Measurements from ENCODE around the gene ANO8. TPM values are rescaled to one million over a fixed set of nuclear protein-coding genes. Genes with fewer than 3 reads are reported as not detected.
"Not testable (repeated sequence)": the region's sequence is repeated elsewhere in the genome, so short reads cannot be mapped to it uniquely, and the experiment has no call there.

The ANO8 gene
- total RNA-seq, 1 experiment from 2014 or later = 3.0 TPM

DNA sequence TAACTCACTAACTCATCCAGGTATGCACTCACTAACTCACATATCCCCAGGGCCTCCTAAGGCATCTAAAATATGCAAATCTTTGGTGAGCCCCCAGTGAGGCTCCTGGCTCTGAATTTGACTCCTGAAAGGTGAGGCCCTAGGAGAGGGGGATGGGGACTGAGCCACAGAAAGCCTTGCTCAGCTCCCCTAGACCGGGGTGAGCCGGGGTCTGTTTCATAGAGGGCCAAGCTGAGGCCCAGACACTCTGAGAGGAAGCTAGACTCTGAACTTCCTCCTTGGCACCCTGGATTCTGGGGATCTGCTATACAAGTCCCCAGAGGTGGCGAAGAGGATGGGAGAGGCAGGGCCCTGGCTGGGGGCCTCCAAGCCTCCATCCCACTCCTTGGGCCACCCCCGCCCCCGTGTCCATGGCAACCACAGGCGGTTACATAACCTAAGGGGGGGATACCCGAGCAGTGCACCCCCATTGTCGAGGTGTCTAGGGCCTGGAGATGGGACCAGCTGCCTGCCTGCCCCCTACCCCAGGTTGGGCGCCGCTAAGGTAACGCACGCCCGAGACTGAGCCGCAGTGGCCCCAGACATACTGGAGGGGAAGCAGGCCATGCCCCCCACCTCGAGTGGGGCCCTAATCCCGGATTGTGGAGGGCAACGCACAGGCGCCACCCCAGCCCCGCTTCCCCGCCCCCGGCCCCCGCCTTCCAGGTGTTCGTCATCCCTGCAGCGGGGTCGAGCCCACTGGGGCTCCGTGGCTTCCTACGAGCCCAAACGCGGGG, 32.1 kb downstream of the ANO8 start:
- peak; percentile 41 for DNase-seq
- Histone ChIP-seq H3K9me3 (replicated peaks) (peaks cover 4% of the 10 kb centered on the region; the same call in 1 of the 2 replicates), H3K4me3 (peak overlapping the region; percentile 83), H3K27me3 (no peaks in the 10 kb centered on the region), H3K27ac (peak overlapping the region; percentile 83), H3K36me3 (peaks cover 8% of the 10 kb centered on the region), H3K4me1 (peaks cover 13% of the 10 kb centered on the region; the same call in 1 of the 2 replicates)

DNA sequence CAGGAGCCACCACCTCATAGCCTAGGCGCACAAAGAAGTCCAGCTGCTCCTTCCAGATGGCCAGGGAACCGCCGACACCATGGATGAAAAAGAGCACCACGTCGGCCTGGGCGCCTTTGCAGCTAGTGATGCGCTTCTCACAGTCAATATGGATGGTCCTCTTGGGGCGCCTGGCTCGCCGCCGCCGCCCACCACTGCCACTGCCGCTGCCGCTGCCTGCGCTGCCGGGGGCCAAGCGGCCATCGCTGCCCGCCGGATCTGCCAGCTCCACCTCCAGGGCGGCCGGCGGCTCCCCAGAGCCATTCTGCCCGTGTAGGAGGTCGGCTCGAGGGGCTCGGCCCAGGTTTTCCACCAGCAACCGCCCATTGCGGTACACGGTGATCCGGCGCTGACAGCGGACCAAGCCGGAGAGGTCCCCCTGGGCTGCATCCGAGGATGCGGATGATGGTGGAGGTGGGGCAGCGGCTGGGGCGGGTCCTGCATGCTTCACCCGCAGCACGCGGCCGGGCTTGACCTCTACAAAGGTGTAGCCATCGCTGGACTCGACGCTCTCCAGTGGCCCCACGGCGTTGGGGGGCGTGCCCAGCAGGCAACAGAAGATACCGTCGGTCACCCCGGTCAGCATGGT, 33.5 kb downstream of the ANO8 start:
- DNase-seq = no peak
- no peak overlapping the region for H3K4me3 ChIP-seq
- H3K27me3 ChIP-seq = no peaks in the 10 kb centered on the region
- H3K27ac ChIP-seq = no peak overlapping the region
- peaks cover 13% of the 10 kb centered on the region; the same call in 1 of the 2 replicates for H3K4me1 ChIP-seq
- H3K9me3 ChIP-seq (replicated peaks) = peaks cover 4% of the 10 kb centered on the region; the same call in 1 of the 2 replicates
- peaks cover 18% of the 10 kb centered on the region for H3K36me3 ChIP-seq

DNA sequence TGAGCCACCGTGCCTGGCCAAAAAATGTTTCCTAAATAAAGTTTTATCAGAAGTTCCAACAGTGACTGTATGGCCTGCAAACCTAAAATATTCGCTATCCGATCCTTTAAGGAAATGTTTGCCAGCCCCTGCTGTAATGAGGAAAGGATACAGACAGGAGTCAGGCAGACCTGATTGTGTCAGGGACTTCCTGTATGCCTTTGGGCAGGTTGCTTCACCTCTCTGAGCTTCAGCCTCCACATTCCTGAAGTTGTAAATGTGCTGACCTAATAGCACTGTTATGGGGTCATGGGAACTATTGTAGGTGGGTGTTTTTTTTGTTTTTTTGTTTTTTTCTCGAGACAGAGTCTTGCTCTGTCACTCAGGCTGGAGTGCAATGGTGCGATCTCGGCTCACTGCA, 37.7 kb downstream of the ANO8 start:
- peaks cover 4% of the 10 kb centered on the region; the same call in 1 of the 2 replicates for H3K9me3 ChIP-seq (replicated peaks)
- no peak for DNase-seq
- H3K27me3 ChIP-seq = no peaks in the 10 kb centered on the region
- no peak overlapping the region for H3K27ac ChIP-seq
- no peaks in the 10 kb centered on the region for H3K4me1 ChIP-seq
- H3K36me3 ChIP-seq = peaks cover 32% of the 10 kb centered on the region
- no peak overlapping the region for H3K4me3 ChIP-seq

DNA sequence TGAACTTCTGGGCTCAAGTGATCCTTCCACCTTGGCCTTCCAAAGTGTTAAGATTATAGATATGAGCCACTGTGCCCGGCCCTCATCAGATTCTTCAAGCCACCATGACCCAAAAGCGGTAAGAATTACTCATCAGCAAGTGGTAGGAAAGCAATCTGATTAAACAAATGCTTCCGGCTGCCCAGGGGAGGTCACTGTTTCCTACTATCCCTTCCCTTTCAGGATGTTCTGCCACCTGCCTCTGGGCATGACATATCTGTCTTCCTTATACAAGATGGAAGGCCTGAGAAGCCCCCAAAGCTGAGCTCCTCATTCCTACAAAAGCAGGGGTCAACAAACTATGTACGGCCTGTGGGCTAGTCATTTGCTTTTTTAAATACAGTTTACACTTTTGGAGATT, 38.4 kb downstream of the ANO8 start:
- Histone ChIP-seq H3K4me1 (no peaks in the 10 kb centered on the region), H3K27me3 (no peaks in the 10 kb centered on the region), H3K36me3 (peaks cover 33% of the 10 kb centered on the region), H3K27ac (no peak overlapping the region), H3K4me3 (no peak overlapping the region), H3K9me3 (replicated peaks) (peaks cover 4% of the 10 kb centered on the region; the same call in 1 of the 2 replicates)
- DNase-seq = no peak

DNA sequence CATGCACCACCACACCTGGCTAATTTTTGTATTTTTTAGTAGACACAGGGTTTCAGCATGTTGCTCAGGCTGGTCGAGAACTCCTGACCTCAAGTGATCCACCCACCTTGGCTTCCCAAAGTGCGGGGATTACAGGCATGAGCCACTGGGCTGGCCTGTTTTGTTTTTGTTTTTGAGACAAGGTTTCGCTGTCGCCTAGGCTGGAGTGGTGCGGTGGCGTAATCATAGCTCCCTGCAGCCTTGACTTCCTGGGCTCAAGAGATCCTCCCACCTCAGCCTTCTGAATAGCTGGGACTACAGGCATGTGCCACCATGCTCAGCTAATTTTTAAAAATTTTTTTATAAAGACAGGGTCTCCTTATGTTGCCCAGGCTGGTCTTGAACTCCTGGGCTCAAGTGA, 39.1 kb downstream of the ANO8 start:
- not testable (repeated sequence) for H3K4me3 ChIP-seq; H3K27me3 ChIP-seq; H3K4me1 ChIP-seq; H3K9me3 ChIP-seq (replicated peaks); H3K27ac ChIP-seq; DNase-seq
- H3K36me3 ChIP-seq = peaks cover 33% of the 10 kb centered on the region

DNA sequence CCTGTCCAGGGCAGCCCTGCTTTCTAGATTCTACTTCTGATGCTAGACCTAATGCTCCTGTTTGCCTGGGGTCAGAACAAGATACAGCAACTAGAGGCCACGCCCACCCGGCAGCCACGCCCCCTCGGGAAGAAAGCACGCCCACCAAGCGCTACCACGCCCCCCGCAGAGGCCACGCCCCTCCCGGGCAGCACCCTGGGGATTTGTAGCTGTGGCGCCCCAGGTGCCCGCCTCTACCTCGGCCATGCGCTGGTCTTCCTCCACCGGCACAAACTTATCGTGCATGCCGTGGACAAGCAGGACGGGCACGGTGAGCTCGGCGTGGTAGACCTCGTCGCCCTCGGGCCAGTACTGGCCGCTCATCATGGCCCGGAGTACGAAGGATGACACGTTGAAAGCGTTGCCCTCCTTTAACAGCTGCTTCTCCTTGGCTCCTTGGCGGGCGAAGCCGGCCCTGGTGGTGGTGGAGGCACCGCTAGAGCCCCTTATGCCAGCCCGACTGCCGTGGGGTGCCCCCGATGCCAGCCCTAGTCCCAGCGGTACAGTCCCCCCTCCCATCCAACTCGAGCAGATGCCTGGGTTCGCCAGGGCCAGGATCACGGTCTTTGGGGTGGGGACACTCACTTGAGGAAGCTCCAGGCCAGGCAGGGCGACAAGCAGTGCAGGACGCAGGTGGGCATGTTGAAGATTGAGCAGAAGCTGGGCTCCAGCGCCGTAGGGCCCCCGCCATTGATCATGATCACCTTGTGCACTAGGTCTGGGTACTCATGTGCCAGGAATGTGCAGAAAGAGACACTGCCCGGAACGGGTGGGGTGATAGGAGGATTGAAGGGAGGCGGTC, 40.4 kb downstream of the ANO8 start:
- peaks cover 33% of the 10 kb centered on the region for H3K36me3 ChIP-seq
- H3K27me3 ChIP-seq = no peaks in the 10 kb centered on the region
- peaks cover 4% of the 10 kb centered on the region; the same call in 1 of the 2 replicates for H3K9me3 ChIP-seq (replicated peaks)
- no peak overlapping the region for H3K4me3 ChIP-seq
- no peak overlapping the region for H3K27ac ChIP-seq
- DNase-seq = peak; percentile 48 to 60
- no peaks in the 10 kb centered on the region for H3K4me1 ChIP-seq

DNA sequence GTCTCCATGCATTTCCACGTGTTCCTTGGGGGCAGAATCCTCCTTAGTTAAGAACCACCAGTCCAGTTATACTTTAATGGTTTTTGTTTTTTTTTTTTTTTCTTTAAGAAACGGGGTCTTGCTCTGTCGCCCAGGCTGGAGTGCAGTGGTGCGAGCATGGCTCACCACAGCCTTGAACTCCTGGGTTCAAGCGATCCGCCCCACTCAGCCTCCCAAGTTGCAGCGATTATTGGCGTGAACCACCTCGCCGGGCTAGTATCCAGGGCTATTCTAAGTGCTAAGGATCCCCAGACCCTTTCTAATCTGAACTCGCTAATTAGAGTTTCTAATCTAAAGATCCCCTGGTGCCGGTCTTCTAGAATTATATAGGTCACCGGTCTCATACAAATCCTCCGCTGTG, 41.0 kb downstream of the ANO8 start:
- Histone ChIP-seq H3K9me3 (replicated peaks) (peaks cover 4% of the 10 kb centered on the region; the same call in 1 of the 2 replicates), H3K36me3 (peaks cover 33% of the 10 kb centered on the region), H3K4me1 (no peaks in the 10 kb centered on the region), H3K4me3 (no peak overlapping the region), H3K27ac (no peak overlapping the region), H3K27me3 (no peaks in the 10 kb centered on the region)
- no peak for DNase-seq

DNA sequence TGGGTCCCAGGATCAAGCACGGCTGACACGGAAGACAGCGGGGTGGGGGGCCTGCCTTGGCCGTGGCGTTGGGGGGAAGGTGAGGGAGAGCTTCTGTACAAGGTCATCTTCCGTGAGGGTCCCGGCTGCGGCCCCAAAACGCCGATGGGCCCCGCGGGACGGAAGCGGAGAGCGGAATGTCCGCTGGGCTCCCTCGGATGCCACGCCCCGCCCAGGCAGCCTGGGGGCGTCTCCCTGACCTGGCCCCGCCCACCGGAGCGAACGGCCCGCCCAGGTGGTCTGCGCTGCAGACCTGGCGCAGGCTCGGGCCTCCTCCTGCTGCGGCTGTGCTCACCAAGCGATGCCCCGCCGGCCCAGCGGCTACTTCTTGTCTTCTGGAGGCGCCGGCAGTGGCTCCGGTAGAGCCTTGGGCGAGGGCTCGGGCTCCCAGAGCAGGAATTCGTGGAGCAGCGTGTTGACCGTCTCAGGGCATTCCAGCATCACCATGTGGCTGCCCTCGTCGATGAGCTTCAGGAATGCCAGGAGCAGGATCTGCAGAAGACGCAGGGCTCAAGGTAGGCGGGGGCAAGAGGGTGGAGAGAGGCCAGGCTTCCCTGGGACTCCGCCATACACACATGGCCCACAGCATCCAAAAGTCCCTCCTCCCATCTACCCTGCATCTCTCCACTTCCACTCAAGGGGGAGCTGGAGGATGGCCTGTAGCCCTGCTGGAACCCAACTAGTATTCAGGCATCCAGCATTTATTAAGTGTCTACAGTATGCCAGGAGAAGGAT, 42.2 kb downstream of the ANO8 start:
- no peak overlapping the region for H3K27ac ChIP-seq
- peak; percentile 31 to 55 for DNase-seq
- H3K36me3 ChIP-seq = peaks cover 25% of the 10 kb centered on the region
- no peaks in the 10 kb centered on the region for H3K4me1 ChIP-seq
- no peaks in the 10 kb centered on the region for H3K27me3 ChIP-seq
- no peak overlapping the region for H3K4me3 ChIP-seq
- no peaks in the 10 kb centered on the region for H3K9me3 ChIP-seq (replicated peaks)

DNA sequence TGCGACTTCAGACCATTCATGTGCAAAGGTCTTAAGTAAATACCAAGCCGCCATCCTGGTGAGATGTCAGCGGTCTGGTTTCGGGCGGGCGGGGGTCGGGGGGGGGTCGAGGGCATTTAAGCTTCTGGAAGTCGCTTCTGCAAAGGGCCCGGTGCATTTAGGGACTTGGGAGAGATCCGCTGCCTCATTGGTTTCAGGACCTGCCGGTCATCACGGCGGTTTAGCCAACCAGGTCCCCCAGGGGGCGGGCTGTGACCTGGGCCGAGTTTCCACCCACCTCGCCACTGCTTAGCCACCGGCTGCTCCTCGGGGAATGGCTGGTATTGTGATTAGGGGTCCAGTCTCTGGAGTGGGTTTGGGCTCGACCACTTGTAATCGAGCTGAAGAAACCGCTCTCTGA, 45.2 kb downstream of the ANO8 start:
- DNase-seq = peak; percentile 33 to 39

DNA sequence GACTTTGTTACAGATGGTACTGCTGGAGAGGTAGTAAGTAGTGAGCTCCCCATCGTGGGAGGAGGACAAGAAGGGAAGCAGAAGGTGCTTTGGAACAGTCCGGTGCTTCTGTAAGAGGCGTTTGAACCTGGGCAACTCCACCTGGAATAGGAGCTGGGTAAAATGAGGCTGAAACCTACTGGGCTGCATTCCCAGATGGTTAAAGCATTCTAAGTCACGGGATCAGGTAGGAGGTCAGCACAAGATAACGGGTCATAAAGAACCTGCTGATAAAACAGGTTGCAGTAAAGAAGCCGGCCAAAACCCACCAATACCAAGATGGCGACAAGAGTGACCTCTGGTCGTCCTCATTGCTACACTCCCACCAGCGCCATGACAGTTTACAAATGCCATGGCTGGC, 47.9 kb downstream of the ANO8 start:
- no peak for DNase-seq
- no peaks in the 10 kb centered on the region for H3K36me3 ChIP-seq
- H3K4me1 ChIP-seq = no peaks in the 10 kb centered on the region
- no peak overlapping the region for H3K4me3 ChIP-seq
- H3K9me3 ChIP-seq (replicated peaks) = no peaks in the 10 kb centered on the region; the same call in 1 of the 2 replicates
- H3K27me3 ChIP-seq = no peaks in the 10 kb centered on the region
- no peak overlapping the region for H3K27ac ChIP-seq

More for the DNA sequence above, 45.2 kb downstream of the ANO8 start:
- H3K4me3 ChIP-seq = no peak overlapping the region
- H3K36me3 ChIP-seq = peaks cover 7% of the 10 kb centered on the region
- H3K27me3 ChIP-seq = no peaks in the 10 kb centered on the region
- no peaks in the 10 kb centered on the region for H3K4me1 ChIP-seq
- no peaks in the 10 kb centered on the region; the same call in 1 of the 2 replicates for H3K9me3 ChIP-seq (replicated peaks)
- H3K27ac ChIP-seq = no peak overlapping the region

DNA sequence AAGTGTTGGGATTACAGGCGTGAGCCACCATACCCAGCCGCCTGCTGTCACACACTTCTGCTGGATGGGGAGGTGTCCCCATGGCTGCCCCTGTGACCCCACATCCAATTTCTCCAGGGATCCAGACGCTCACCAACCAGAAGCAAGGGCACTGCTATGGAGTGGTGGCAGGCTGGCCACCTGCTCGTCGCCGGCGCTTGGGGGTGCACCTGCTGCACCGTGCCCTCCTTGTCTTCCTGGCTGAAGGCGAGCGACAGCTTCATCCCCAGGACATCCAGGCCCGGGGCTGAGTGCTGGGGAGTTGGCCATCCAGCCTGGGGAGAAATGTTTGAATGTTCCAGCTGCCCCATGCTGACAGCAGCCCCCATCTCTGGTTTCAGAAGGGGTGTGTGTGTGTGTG, 48.4 kb downstream of the ANO8 start:
- Histone ChIP-seq H3K27me3 (no peaks in the 10 kb centered on the region), H3K4me1 (no peaks in the 10 kb centered on the region), H3K9me3 (replicated peaks) (no peaks in the 10 kb centered on the region; the same call in 1 of the 2 replicates), H3K27ac (no peak overlapping the region), H3K4me3 (no peak overlapping the region), H3K36me3 (no peaks in the 10 kb centered on the region)
- DNase-seq = no peak

DNA sequence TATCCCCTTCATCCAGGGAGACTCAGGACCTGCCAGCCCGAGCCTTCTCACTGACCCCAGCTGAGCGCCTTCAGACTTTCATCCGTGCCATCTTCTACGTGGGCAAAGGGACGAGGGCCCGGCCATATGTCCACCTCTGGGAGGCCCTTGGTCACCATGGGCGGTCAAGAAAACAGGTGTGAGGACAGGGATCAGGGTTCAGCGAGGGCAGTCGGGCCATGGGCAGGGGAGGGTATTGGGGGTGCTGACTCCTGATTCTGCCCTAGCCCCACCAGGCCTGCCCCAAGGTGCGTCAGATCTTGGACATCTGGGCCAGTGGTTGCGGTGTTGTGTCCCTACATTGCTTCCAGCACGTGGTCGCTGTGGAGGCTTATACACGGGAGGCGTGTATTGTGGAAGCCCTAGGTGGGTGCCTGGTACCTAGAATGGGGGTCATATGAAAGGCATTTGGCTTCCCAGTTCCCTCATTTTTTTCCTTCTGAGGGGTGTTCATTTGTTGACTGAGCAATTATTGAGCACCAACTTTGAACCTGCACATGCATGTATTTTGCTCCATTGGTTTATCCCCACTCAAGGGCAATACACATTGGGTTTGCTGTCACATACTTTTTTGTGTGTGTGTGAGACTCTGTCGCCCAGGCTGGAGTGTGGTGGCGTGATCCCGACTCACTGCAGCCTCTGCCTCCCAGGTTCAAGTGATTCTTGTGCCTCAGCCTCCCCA, 49.1 kb downstream of the ANO8 start:
- no peak for DNase-seq
- no peaks in the 10 kb centered on the region for H3K27me3 ChIP-seq
- H3K4me1 ChIP-seq = no peaks in the 10 kb centered on the region
- H3K4me3 ChIP-seq = no peak overlapping the region
- H3K9me3 ChIP-seq (replicated peaks) = no peaks in the 10 kb centered on the region; the same call in 1 of the 2 replicates
- no peak overlapping the region for H3K27ac ChIP-seq
- no peaks in the 10 kb centered on the region for H3K36me3 ChIP-seq

DNA sequence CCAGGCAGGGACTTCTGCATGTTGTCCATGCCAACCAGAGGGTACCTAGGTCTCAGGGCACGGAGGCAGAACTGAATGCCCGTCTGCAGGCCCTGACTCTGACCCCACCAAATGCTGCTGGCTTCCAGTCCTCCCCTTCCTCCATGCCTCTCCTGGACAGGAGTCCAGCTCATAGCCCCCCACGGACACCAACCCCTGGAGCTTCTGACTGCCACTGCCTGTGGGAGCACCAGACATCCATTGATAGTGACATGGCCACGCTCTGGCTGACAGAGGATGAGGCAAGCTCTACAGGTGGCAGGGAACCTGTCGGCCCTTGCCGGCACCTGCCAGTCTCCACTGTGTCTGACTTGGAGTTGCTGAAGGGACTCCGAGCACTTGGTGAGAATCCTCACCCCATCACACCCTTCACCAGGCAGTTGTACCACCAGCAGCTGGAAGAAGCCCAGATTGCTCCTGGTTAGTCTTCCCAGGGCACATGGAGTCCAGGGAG, 51.1 kb downstream of the ANO8 start:
- no peaks in the 10 kb centered on the region; the same call in 1 of the 2 replicates for H3K9me3 ChIP-seq (replicated peaks)
- no peaks in the 10 kb centered on the region for H3K27me3 ChIP-seq
- H3K27ac ChIP-seq = no peak overlapping the region
- no peak overlapping the region for H3K4me3 ChIP-seq
- DNase-seq = no peak
- no peaks in the 10 kb centered on the region for H3K4me1 ChIP-seq
- peaks cover 5% of the 10 kb centered on the region; the same call in 1 of the 2 replicates for H3K36me3 ChIP-seq
